K562 (cell line): ENCODE results near the gene SLC29A3. TPM values are rescaled to one million over a fixed set of nuclear protein-coding genes. Genes with fewer than 3 reads are reported as not detected.

ENCODE experiments used
- ATAC-seq: fragments of 200-7000 bp; cut with Tn5 transposase; 3 replicates; pipeline ENCODE4 v1.9.1; 2020; ENCODE audit warnings: moderate library complexity
- BruUV-seq: library from RNA; stranded (reverse); fragments of 400-500 nt; replicated peaks from 2 replicates; lab custom pipeline; 2021; lab: Mats Ljungman, UMichigan
- CTCF ChIA-PET: fragments of 300-600 bp; formaldehyde crosslinking; extraction: SDS; loops from one replicate; lab custom pipeline; 2021; ENCODE audit warnings: low intra/inter-chr PET ratio; lab: Yijun Ruan, JAX
- POLR2A ChIA-PET: fragments of 300-600, 350-650 bp; sonication (Branson Sonifier 250); formaldehyde crosslinking; extraction: SDS; loops from one replicate; lab custom pipeline; 2021; ENCODE audit warnings: antibody characterized with exemption, inconsistent platforms; lab: Yijun Ruan, JAX
- DNase-seq, 4 experiments: peaks; one replicate each; pipeline versions ENCODE4 v3.0.0 to v3.0.0-alpha.2; 2011 to 2018; ENCODE audit warnings: low spot score in 3 of 4, mixed read lengths in 3 of 4; ENCODE audit errors: extremely low read depth in 1 of 4
- FAIRE-seq: peaks from 2 replicates; lab custom pipeline; 2011; peaks lifted over from hg19 to GRCh38; lab: Jason Lieb, UNC
- H2AFZ ChIP-seq: 2 replicates; pipeline ENCODE4 v1.6.0; 2011; ENCODE audit warnings: low read depth, low read length, control low read depth, inconsistent platforms
- H3K27ac ChIP-seq: fragments of 200-600 bp; 3 replicates; pipeline ENCODE4 v1.8.0; 2011; ENCODE audit warnings: low read depth, mild to moderate bottlenecking, control low read depth, inconsistent platforms, low read length, moderate library complexity, mixed read lengths; ENCODE audit errors: extremely low read depth
- H3K27me3 ChIP-seq, 2 experiments: fragments of 300-600 bp in 1 of 2; 2 replicates in 1 of 2; 3 replicates in 1 of 2; pipeline versions ENCODE4 v1.6.0 to v1.8.0; 2011; ENCODE audit warnings: inconsistent platforms in 2 of 2, low read length in 2 of 2, mild to moderate bottlenecking in 1 of 2, mixed read lengths in 1 of 2, moderate library complexity in 1 of 2; ENCODE audit not compliant: control insufficient read depth in 2 of 2, insufficient read depth in 2 of 2
- H3K36me3 ChIP-seq: fragments of 300-600 bp; 3 replicates; pipeline ENCODE4 v1.8.0; 2011; ENCODE audit warnings: mild to moderate bottlenecking, low read length, inconsistent platforms; ENCODE audit not compliant: control insufficient read depth, insufficient read depth
- H3K4me1 ChIP-seq, 2 experiments: fragments of 200-600 bp in 1 of 2; replicated peaks in 1 of 2; 2 replicates in 1 of 2; 3 replicates in 1 of 2; pipeline versions ENCODE4 v1.5.1 to v1.8.0; 2011; ENCODE audit warnings: inconsistent platforms in 2 of 2, low read length in 2 of 2, mild to moderate bottlenecking in 1 of 2, mixed read lengths in 1 of 2, moderate library complexity in 1 of 2; ENCODE audit not compliant: control insufficient read depth in 2 of 2, insufficient read depth in 2 of 2
- H3K4me2 ChIP-seq: 2 replicates; pipeline ENCODE4 v1.6.1; 2011; ENCODE audit warnings: low read length, control low read depth, inconsistent platforms, mixed read lengths; ENCODE audit not compliant: insufficient read depth
- H3K4me3 ChIP-seq: fragments of 200-600 bp; sonication (generic), shearing (Covaris generic); 2 replicates; pipeline ENCODE4 v1.5.1; 2016; ENCODE audit warnings: control low read depth, inconsistent platforms
- H3K79me2 ChIP-seq: fragments of 200-600 bp; 3 replicates; pipeline ENCODE4 v1.8.0; 2011; ENCODE audit warnings: low read length, inconsistent platforms; ENCODE audit not compliant: control insufficient read depth, insufficient read depth
- H3K9ac ChIP-seq, 2 experiments: 2 replicates each; pipeline versions ENCODE4 v1.6.0 to v1.6.1; 2011; ENCODE audit warnings: low read depth in 2 of 2, low read length in 2 of 2, control low read depth in 1 of 2, inconsistent platforms in 1 of 2, mild to moderate bottlenecking in 1 of 2, mixed read lengths in 1 of 2; ENCODE audit not compliant: insufficient read depth in 1 of 2
- H3K9me1 ChIP-seq: one replicate; pipeline ENCODE4 v1.6.0; 2011; ENCODE audit warnings: inconsistent platforms, mild to moderate bottlenecking, low read length, moderate library complexity; ENCODE audit not compliant: control insufficient read depth, insufficient read depth
- H3K9me3 ChIP-seq: replicated peaks from 2 replicates; pipeline ENCODE4 v1.5.1; 2011; ENCODE audit warnings: low read depth, low read length, inconsistent platforms; ENCODE audit not compliant: control insufficient read depth, insufficient read depth
- H4K20me1 ChIP-seq: replicated peaks from 2 replicates; pipeline ENCODE4 v1.6.1; 2011; ENCODE audit warnings: low read length, inconsistent platforms, mixed read lengths; ENCODE audit not compliant: control insufficient read depth, insufficient read depth
- KLF16 ChIP-seq: IDR thresholded peaks from 2 replicates; pipeline ENCODE4 v1.6.1; 2016; ENCODE audit warnings: antibody characterized with exemption
- MNT ChIP-seq, 2 experiments: fragments of 450-650 bp; conservative IDR thresholded peaks; 2 replicates each; pipeline ENCODE4 v1.6.1; 2017; ENCODE audit warnings: mild to moderate bottlenecking in 2 of 2, moderate library complexity in 2 of 2
- POLR2B ChIP-seq: fragments of 450-650 bp; IDR thresholded peaks from 2 replicates; pipeline ENCODE4 v1.6.1; 2018; ENCODE audit warnings: low read depth; ENCODE audit not compliant: partially characterized antibody
- RBM14 ChIP-seq: fragments of 200-400 bp; formaldehyde crosslinking; IDR thresholded peaks from 2 replicates; pipeline ENCODE4 v1.6.1; 2018; ENCODE audit warnings: low read depth, mild to moderate bottlenecking, low read length, moderate library complexity, borderline replicate concordance; ENCODE audit not compliant: insufficient read depth
- REST ChIP-seq, 2 experiments: fragments of 450-650 bp; formaldehyde crosslinking in 1 of 2; IDR thresholded peaks; 2 replicates each; pipeline versions ENCODE4 v1.4.0 to v1.6.1; 2014 to 2020; ENCODE audit warnings: mild to moderate bottlenecking in 2 of 2, borderline replicate concordance in 1 of 2, low read depth in 1 of 2
- STAG1 ChIP-seq: sonication (generic); formaldehyde crosslinking; IDR thresholded peaks from 2 replicates; pipeline ENCODE4 v1.5.0; 2020; ENCODE audit warnings: missing genetic modification reagents, borderline replicate concordance
- VEZF1 ChIP-seq: fragments of 200-800 bp; sonication (Bioruptor generic); IDR thresholded peaks from 2 replicates; pipeline ENCODE4 v1.6.1; 2017; ENCODE audit warnings: missing genetic modification characterization, missing compliant biosample characterization
- ZNF79 ChIP-seq: fragments of 250-450 bp; sonication (Bioruptor Pico); IDR thresholded peaks from 2 replicates; pipeline ENCODE4 v1.4.0; 2020; ENCODE audit warnings: low read depth, mild to moderate bottlenecking, moderate library complexity
- WGBS: fragments of 100-300 bp; shearing (Covaris generic); methylation state at CpG from one replicate; pipeline ENCODE4 v1.1.6; 2016; ENCODE audit warnings: low coverage, mixed read lengths; ENCODE audit not compliant: insufficient coverage; ENCODE audit errors: missing lambda C conversion rate; 5-methylcytosine and 5-hydroxymethylcytosine counted together
- in situ Hi-C: fragments of 300-500 bp; cut with MboI; formaldehyde crosslinking; loops from 4 replicates; pipeline ENCODE4 v1.15.0; 2018; ENCODE audit warnings: inconsistent platforms, mixed read lengths
- intact Hi-C: fragments of 100-400 bp; cut with micrococcal nuclease; formaldehyde crosslinking; loops from 2 replicates; pipeline ENCODE4 v1.14.2; 2022
- polyA plus RNA-seq, 8 experiments: library from polyadenylated mRNA; depleted of rRNA in 4 of 8; stranded (reverse) in 5 of 8; unstranded in 3 of 8; fragments of >200 nt; fragmentation: Nextera tagmentation in 2 of 8; fragmentation: Illumina TruSeq in 1 of 8; extraction: Ambion mirVana in 2 of 8; extraction: Trizol in 1 of 8; gene quantifications; 2 replicates each; pipeline versions ENCODE4 v1.2.1 to v1.2.3, GENCODE V29; 2011 to 2014; ENCODE audit warnings: inconsistent platforms in 1 of 8, missing spikeins in 1 of 8
- total RNA-seq, 7 experiments: library from RNA; depleted of rRNA in 6 of 7; stranded (reverse); fragments of >200 nt in 6 of 7; fragmentation: Illumina TruSeq in 2 of 7; extraction: Trizol in 2 of 7; gene quantifications; 2 replicates each; pipeline versions ENCODE4 v1.2.1 to v1.2.3, GENCODE V29; 2011 to 2021; ENCODE audit warnings: low replicate concordance in 1 of 7

Gene SLC29A3
- total and polyA plus RNA-seq, 9 of the 15 experiments (the other 6 are each of a cell fraction or from before 2014, with no cell fraction given) = 2.1 to 10.7 (median 4.6) TPM

GRCh38 chr10:71314028-71314693, 4.9 kb upstream of the SLC29A3 start:
- no TSS peak for BruUV-seq
- no peak overlapping the region; a peak in 2 of 4 replicates for H3K9ac ChIP-seq
- no peaks in the 10 kb centered on the region for H3K9me1 ChIP-seq
- H3K4me3 ChIP-seq = no peak overlapping the region
- FAIRE-seq (peak; percentile 58), ATAC-seq (peak; percentile 73), DNase-seq (peak; percentile 79 to 91 (median 90))
- intact Hi-C loops (loop anchor here (1.0 to 10.0 kb wide), 5 partner anchors 293 to 731 kb away; no protein-coding TSS in a partner anchor), in situ Hi-C loops (loop anchor here (5.0 to 25.0 kb wide), 4 partner anchors 388 to 1023 kb away; no protein-coding TSS in a partner anchor)
- no peaks in the 10 kb centered on the region for H4K20me1 ChIP-seq
- peaks cover 0 to 10% of the 10 kb centered on the region in 2 experiments; a peak in 2 of 5 replicates for H3K27me3 ChIP-seq
- WGBS = 1% methylated on average over 13 of the region's 21 CpGs
- ChIA-PET POLR2A (interaction anchor here (0.6 to 0.8 kb wide), 4 partner anchors 373 to 659 kb away, joined by 3 read pairs; no protein-coding TSS in a partner anchor), CTCF (interaction anchor here (0.5 to 5.8 kb wide), 10 partner anchors 11 to 582 kb away, joined by 3 to 32 read pairs (median 5); no protein-coding TSS in a partner anchor)
- no peak overlapping the region for H3K27ac ChIP-seq
- H3K9me3 ChIP-seq = no peaks in the 10 kb centered on the region
- H2AFZ ChIP-seq = peak overlapping the region; percentile 85
- no peaks in the 10 kb centered on the region for H3K36me3 ChIP-seq
- H3K79me2 ChIP-seq = no peaks in the 10 kb centered on the region
- H3K4me1 ChIP-seq = peaks cover 8 to 9% of the 10 kb centered on the region in 2 experiments; a peak in 4 of 5 replicates
- peak overlapping the region; percentile 57 for H3K4me2 ChIP-seq
- no peak for TF ChIP-seq KLF16
- no peak for TF ChIP-seq MNT (conservative IDR thresholded peaks at IDR 0.05)
- peak; percentile 97 for TF ChIP-seq VEZF1
- TF ChIP-seq POLR2B = no peak
- peak; percentile 75; the same call in 1 of the 2 replicates for TF ChIP-seq STAG1
- peak; percentile 38; the same call in 1 of the 2 replicates for TF ChIP-seq REST (IDR thresholded peaks at IDR 0.05; ENCODE audit: borderline replicate concordance)
- no peak for TF ChIP-seq REST (CRISPR knock-in tag; IDR thresholded peaks at IDR 0.05; ENCODE audit: low read depth)
- no peak for TF ChIP-seq ZNF79 (CRISPR knock-in tag)
- TF ChIP-seq RBM14 = no peak
